Activated CD4-positive, alpha-beta T cell treated with anti-CD3 and anti-CD28 coated beads, Interleukin-2, amount 50 U/mL, for 48 hours (primary cell): ENCODE data around the gene TMC6.

Source experiments
- DNase-seq, 2 experiments: peaks; one replicate each; pipeline ENCODE4 v3.0.0-alpha.2; 2020

The TMC6 gene

GRCh38 chr17:78134899-78135385, 6.4 kb upstream of the TMC6 start:
- DNase-seq: no peak

DNA sequence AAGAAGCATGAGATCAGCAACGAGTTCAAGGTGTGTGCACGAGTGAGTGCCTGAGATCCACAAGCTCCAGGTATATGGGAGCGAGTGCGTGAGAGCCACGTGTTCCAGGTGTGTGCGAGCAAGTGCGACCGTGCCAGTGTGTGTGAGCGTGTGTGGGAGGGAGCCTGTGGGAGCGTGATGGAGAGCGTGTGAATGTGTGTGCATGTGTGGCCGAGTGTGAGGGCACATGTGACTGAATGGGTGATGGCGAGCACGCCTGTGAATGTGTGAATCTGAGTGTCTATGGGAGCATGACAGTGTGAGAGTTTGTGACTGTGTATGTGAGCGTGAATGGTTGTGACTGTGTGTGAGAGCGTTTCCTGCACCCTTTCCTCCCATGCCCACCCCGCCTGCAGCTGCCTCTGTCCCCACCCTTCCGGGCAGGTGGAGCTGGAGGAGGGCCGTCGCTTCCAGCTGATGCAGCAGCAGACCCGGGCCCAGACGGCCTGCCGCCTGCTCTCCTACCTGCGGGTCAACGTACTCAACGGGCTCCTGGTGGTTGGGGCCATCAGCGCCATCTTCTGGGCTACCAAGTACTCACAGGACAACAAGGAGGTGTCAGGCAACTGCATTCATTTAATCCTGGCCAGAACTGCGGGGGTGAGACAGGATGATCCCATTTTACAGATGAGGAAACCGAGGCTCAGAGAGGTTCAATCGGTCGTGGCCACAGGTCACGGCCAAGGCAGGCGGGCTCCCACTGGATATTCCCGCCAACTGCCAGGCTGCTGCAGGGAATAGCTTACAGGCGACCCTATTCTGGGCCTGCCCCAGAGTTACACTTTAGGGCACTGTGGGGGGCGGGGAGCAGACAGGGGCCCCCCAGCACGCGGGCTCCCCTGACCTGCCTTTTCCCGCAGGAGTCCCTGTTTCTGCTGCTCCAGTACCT, 5.7 kb upstream of the TMC6 start:
- peak; percentile 74 to 82 for DNase-seq

GRCh38 chr17:78133179-78133951, 4.8 kb upstream of the TMC6 start:
- DNase-seq: no peak

GRCh38 chr17:78132767-78133178, 4.2 kb upstream of the TMC6 start:
- no peak for DNase-seq

- peak; percentile 74 to 80 for DNase-seq
Measured at GRCh38 chr17:78132084-78132676, 3.6 kb upstream of the TMC6 start.

GRCh38 chr17:78131172-78132083, 2.9 kb upstream of the TMC6 start:
- peak; percentile 60 to 61 for DNase-seq

DNA sequence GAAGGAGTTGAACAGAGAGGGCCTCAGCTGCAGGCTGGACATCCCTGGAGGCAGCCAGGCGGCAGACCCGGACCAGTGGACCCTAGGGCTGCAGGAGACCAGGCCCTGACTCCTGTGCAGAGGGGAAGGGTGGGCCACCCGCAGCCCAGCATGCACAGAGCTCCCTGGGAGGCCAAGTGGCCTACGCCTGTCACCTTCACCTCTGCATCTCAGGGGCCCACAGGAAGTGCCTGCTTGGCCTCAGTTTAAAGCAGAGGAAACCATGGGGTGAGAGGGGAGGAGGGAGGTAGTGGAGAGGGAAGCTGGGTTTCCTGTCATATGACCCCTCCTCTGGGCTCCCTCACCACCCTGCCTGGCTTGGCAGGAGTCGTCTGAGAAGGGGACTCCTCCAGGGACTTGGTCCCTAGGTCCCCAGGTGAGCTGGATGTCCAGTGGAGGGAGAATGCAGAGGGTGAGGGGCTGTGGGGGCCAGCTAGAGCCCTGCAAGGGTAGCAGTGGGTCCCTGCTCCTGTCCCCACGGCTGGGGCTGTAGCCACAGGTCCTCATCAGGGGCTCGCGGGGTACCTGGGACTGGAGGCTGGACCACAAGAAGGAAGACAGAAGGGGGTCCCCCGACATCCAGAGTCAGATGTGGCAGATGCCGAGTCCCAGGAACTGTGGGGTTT, 2.0 kb upstream of the TMC6 start, which contains the start of gene TMC8:
Gene TMC8 (plus strand): TSS at position 335 of the 665 bp plus-strand sequence. CDS start 818 bp downstream, outside the sequence.
- peak; percentile 69 to 81 for DNase-seq

GRCh38 chr17:78130090-78130436, 1.5 kb upstream of the TMC6 start:
- peak in 1 of 2 experiments; percentile 35 for DNase-seq

GRCh38 chr17:78129351-78130089, 965 bp upstream of the TMC6 start:
- peak in 1 of 2 experiments; percentile 59 for DNase-seq

DNA sequence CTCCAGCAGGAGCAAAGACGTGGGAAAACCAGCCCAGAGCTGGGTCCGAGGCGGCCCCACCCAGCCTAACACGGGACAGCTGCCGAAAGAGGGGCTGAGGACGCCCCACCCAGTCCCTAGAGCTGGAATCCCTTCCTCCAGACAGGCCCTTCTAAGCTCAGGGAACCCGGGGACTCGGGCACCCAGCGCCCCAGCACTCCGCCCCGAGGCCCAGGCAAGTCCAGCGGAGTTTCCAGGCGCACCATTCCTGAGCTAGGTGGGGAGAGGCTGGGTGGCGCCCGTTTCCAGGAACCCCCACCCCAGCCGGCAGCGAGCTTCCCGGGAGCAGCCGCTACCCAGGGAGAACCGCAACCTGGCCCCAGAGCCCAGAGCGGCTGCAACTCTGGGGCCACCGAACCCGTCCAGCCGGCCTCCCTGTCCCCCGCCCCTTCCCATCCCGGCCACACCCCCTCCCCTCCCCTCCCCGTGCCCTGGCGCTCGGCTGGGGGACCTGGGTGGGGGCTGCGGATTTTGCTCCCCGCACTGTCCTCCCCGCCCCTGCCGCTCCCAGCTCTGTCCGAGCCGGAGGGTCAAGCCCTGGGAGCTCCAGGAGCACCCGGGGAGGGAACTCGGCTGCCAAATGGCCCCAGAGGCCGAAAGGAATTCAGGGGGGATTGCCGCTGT, 536 bp downstream of the TMC6 start:
- peak in 1 of 2 experiments; percentile 42 for DNase-seq

- peak; percentile 72 to 79 for DNase-seq
Measured at GRCh38 chr17:78127239-78127887, 1.2 kb downstream of the TMC6 start.

DNA sequence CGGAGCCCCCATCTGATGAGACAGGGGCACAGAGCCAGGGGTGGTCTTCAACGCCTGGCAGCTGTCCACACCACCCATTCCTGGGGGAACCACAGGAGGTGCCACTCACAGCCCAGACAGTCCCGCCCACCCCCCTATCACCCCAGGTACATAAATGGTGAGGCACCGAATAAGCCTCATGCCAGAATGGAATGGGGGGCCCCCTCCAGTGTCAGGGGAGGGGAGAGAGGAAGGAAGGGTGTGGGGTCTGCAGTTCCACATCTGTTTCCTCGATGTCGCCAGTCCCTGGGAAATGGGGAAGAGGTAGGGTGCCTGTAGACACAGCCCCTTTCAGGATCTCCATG, 1.7 kb downstream of the TMC6 start:
- DNase-seq: no peak

DNA sequence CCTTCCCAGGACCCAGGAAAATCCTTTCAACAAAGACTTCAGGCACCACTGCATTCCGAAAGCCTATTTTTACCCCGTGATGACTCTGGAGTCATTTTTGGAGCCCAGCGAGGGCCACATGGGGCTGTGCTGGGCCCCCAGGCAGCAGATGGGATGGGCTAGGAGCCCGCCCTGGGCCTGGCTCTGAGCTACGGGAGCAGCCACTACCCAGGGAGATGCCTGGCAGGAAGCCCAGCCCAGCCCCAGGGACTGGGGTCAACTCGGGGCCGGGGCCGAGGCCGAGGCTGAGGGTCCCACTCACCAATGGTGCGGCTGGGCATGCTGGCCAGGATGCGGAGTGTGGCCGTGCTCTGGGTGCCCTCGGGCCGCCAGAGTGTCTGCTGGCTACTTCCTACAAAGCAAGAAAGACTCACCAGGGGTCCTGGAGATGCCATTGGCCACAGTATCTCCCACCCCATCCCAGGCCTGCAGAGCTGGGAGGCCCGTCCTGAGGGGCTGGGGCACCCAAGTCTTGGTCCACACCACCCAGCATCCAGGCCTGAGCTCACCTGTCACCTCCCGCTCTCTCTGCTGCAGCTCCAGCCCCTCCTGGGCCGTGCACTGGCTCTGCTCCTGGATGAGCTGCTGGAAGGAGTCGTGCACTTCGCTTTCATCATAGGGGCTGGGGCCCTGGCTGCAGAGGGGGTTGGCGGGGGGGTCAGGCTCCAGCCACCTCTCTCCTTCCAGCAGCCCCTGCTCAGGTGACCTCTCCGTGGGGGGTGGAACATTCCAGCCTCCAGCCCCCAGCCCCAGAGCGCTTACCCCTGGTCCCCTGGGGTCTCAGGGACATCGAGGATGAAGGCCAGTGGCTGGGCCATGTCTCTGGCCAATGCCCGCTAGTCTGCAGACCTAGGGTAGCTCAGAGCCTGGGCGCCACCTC, 2.3 kb downstream of the TMC6 start:
- DNase-seq: peak in 1 of 2 experiments; percentile 18

- DNase-seq: peak in 1 of 2 experiments; percentile 57
Measured at GRCh38 chr17:78125138-78125913, 3.2 kb downstream of the TMC6 start.

GRCh38 chr17:78124836-78125137, 3.8 kb downstream of the TMC6 start:
- DNase-seq: no peak

- DNase-seq: no peak
Measured at GRCh38 chr17:78124081-78124835, 4.3 kb downstream of the TMC6 start.

GRCh38 chr17:78123258-78123929, 5.2 kb downstream of the TMC6 start:
- no peak for DNase-seq
